ENCODE data around the gene FN3KRP.

Gene FN3KRP

DNA sequence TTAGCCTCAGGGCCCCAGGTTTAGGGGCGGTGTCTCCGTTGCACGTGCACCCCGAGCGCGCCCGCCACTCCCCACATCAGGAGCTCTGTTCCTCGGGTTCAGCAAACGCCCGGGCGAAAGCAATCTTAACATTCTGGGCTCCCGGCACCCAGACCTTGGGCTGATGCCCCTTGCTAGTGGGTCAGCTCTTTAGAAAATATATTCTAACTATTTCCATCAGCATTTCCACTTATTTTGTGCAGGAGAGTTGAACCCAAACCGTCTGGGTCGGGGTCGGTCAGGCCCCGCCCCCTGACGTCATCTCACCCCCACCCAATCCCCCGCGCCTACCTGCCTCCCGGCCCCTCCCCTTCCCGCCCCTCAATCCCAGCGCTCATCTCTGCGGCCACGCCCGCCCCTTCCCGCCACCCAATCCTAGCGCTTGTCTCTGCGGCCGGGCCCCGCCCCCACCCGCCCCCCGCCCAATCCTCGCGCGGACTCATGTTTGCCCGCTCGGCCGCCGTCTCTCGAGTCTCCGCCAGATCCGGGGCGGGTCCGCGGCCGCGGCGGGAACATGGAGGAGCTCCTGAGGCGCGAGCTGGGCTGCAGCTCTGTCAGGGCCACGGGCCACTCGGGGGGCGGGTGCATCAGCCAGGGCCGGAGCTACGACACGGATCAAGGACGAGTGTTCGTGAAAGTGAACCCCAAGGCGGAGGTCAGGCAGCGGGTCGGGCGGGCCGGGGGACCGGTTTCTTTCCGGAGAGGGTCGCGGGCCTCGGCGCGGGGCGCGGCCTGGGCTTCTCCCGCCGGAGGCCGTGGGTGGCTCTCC, at the start of gene FN3KRP:
TSS of gene FN3KRP (plus strand) at position 504 of the 808 bp plus-strand sequence. CDS start at position 554, 50 bp downstream.
- peak; percentile 75 for DNase-seq
- in situ Hi-C loops (cut with MboI; ENCODE audit: low pct_unique_long_range_greater_than_20kb, low sequenced_read_pairs): no loop called here

DNA sequence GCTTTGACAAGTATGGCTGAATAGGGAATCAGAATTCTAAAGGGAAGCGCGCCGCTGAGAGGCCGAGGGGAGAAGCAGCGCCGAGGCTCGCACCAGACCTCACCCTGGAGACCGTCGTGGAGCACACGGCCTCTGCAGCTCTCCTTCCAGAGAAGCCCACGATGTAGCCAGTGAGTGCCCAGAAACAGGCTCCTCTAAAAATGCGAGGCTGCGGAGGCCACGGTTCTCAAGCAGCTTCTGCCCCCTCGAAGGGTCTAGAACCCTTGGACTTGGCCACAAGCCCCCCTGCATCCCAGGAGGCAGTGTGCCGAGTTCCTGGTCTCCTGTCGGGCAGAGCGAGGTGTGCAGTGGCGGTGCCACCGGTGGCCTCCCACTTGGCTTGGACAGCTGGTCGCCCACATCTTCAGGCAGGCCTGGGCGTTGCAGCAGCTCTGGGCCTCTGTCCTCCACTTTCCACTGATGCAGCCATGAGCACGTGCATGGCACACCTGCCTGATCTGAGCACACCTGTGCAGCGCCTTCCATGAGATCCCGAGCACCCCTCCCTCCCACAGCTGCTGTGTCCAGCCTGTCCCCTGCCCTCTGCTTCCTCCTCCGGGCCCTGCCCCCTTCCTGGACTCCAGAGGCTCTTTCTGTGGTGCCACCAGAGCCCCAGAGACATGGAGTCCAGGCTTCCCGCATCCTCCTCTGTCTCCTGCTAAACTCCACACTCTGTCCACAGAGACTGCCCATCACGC, 49.4 kb upstream of the FN3KRP start:
- in situ Hi-C loops (cut with MboI; ENCODE audit: low pct_unique_long_range_greater_than_20kb, low sequenced_read_pairs): no loop called here
- DNase-seq: no peak

GRCh38 chr17:82667668-82668000, 48.9 kb upstream of the FN3KRP start:
- in situ Hi-C loops (cut with MboI; ENCODE audit: low pct_unique_long_range_greater_than_20kb, low sequenced_read_pairs): no loop called here
- DNase-seq: no peak

- DNase-seq: no peak
- in situ Hi-C loops (cut with MboI; ENCODE audit: low pct_unique_long_range_greater_than_20kb, low sequenced_read_pairs): no loop called here
Measured at GRCh38 chr17:82668024-82668630, 48.4 kb upstream of the FN3KRP start.

DNA sequence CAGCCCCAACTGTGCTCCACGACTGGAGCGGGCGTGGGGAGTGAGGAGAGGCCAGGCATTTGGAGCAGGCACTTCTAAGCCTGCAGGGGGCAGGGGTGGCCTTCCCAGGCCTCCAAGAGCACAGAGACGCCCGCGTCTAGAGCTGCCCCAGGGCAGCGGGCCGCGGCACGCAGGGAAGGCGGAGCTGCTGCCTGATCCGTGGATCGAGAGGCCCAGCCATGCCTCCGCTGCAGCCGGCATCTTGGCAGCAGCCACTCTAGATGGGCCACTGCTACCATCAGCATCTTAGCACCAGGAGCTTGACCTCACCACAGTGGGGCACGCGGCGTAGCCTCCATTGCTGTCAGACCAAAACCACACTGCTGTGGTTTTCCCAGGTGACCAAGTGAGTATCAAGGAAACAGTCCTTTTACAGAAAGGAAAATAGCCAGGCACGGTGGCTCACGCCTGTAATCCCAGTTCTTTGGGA, 47.8 kb upstream of the FN3KRP start:
- in situ Hi-C loops (cut with MboI; ENCODE audit: low pct_unique_long_range_greater_than_20kb, low sequenced_read_pairs): no loop called here
- DNase-seq: peak; percentile 74

- DNase-seq: no peak
- in situ Hi-C loops (cut with MboI; ENCODE audit: low pct_unique_long_range_greater_than_20kb, low sequenced_read_pairs): no loop called here
Measured at GRCh38 chr17:82670661-82671450, 45.6 kb upstream of the FN3KRP start.

- DNase-seq: no peak
- in situ Hi-C loops (cut with MboI; ENCODE audit: low pct_unique_long_range_greater_than_20kb, low sequenced_read_pairs): no loop called here
Measured at GRCh38 chr17:82674656-82675475, 41.6 kb upstream of the FN3KRP start.

- in situ Hi-C loops (cut with MboI; ENCODE audit: low pct_unique_long_range_greater_than_20kb, low sequenced_read_pairs): no loop called here
- no peak for DNase-seq
Measured at GRCh38 chr17:82675476-82676245, 40.8 kb upstream of the FN3KRP start.

GRCh38 chr17:82677353-82677925, 39.1 kb upstream of the FN3KRP start:
- in situ Hi-C loops (cut with MboI; ENCODE audit: low pct_unique_long_range_greater_than_20kb, low sequenced_read_pairs): no loop called here
- DNase-seq: no peak

- in situ Hi-C loops (cut with MboI; ENCODE audit: low pct_unique_long_range_greater_than_20kb, low sequenced_read_pairs): no loop called here
- no peak for DNase-seq
Measured at GRCh38 chr17:82678265-82678891, 38.1 kb upstream of the FN3KRP start.

GRCh38 chr17:82679586-82680465, 36.7 kb upstream of the FN3KRP start:
- in situ Hi-C loops (cut with MboI; ENCODE audit: low pct_unique_long_range_greater_than_20kb, low sequenced_read_pairs): no loop called here
- no peak for DNase-seq

GRCh38 chr17:82681547-82681946, 35.0 kb upstream of the FN3KRP start:
- no peak for DNase-seq
- in situ Hi-C loops (cut with MboI; ENCODE audit: low pct_unique_long_range_greater_than_20kb, low sequenced_read_pairs): no loop called here

DNA sequence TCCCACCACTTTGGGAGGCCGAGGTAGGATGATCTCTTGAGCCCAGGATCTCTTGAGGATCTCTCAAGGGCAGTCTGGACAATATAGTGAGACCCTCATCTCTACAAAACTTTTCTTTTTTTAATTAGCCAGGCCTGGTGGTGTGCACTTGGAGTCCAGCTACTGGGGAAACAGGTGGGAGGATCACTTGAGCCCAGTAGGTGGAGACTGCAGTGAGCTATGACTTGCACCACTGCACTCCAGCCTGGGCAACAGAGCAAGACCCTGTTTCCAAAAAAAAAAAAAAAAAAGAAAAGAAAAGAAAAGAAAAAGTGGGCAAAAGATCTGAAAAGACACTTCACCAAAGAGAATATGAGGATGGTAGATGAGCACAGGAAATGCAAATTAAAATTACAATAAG, 33.0 kb upstream of the FN3KRP start:
- in situ Hi-C loops (cut with MboI; ENCODE audit: low pct_unique_long_range_greater_than_20kb, low sequenced_read_pairs): no loop called here
- DNase-seq: no peak

GRCh38 chr17:82684228-82684841, 32.2 kb upstream of the FN3KRP start:
- in situ Hi-C loops (cut with MboI; ENCODE audit: low pct_unique_long_range_greater_than_20kb, low sequenced_read_pairs): no loop called here
- no peak for DNase-seq

DNA sequence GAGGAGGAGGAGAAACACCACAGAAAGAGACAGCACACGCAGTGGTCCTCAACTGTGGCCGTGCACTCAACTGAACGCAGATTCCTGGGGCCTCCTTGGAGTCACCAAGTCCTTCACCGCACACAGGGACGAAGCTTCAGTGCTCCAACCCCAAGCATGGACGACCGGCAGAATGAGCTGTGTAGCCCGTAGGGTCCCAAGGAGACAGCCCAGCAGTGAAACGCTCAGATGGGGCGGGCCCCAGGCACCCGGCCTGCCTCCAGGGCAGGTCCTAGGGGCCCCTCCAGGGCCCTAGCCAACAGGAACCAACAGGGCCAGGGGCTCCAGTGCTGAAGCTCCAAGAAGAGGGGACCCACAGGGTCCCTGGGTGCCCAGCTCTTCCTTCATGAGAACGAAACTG, 31.2 kb upstream of the FN3KRP start:
- in situ Hi-C loops (cut with MboI; ENCODE audit: low pct_unique_long_range_greater_than_20kb, low sequenced_read_pairs): no loop called here
- no peak for DNase-seq

Data from KBM-7 (cell line).